ENCODE results near the gene MBNL1. TPM values are rescaled to one million over a fixed set of nuclear protein-coding genes. Genes with fewer than 3 reads are reported as not detected.
A peak's percentile ranks its signal among the peaks of the same experiment; 100 is the strongest.

The MBNL1 gene
- total and polyA plus RNA-seq, 2 of the 4 experiments (the other 2 are of a cell fraction): 127 to 664 TPM

GRCh38 chr3:152285509-152285908, 16.8 kb downstream of the MBNL1 start:
- Histone ChIP-seq H3K14ac (replicated peaks; ENCODE audit: low read depth, low read length) (no peak overlapping the region), H3K56ac (ENCODE audit: extremely low read depth, insufficient read depth, low read length) (no peak overlapping the region), H4K8ac (ENCODE audit: low read depth in 2 of 2, low read length in 2 of 2) (no peak overlapping the region), H2BK120ac (ENCODE audit: low read depth, low read length) (no peak overlapping the region), H3K23ac (ENCODE audit: low read depth, low read length) (no peak overlapping the region), H3K9me1 (ENCODE audit: insufficient read depth, low read length) (peaks cover 7% of the 10 kb centered on the region), H3K4me2 (ENCODE audit: low read depth, low read length) (no peak overlapping the region), H3K9ac (ENCODE audit: low read depth, low read length) (no peak overlapping the region), H3K27me3 (ENCODE audit: control insufficient read depth, insufficient read depth, low read length) (no peaks in the 10 kb centered on the region), H4K20me1 (ENCODE audit: insufficient read depth, low read length) (peaks cover 59% of the 10 kb centered on the region), H3K36me3 (ENCODE audit: control insufficient read depth, insufficient read depth, low read length) (no peaks in the 10 kb centered on the region; the same call in 1 of the 2 replicates), H2BK20ac (ENCODE audit: low read depth, low read length) (no peak overlapping the region), H3K4me1 (ENCODE audit: control insufficient read depth, insufficient read depth, low read length) (peaks cover 16% of the 10 kb centered on the region), H3K4ac (ENCODE audit: low read depth, low read length) (no peak overlapping the region), H2BK5ac (ENCODE audit: low read depth, low read length, poor library complexity, severe bottlenecking) (peak overlapping the region; percentile 11), H2AK9ac (replicated peaks; ENCODE audit: low read depth, low read length, poor library complexity) (no peak overlapping the region), H3K18ac (ENCODE audit: low read depth, low read length) (no peak overlapping the region), H2AK5ac (ENCODE audit: low read depth, low read length) (no peak overlapping the region), H3K4me3 (ENCODE audit: insufficient read depth, low read depth, low read length) (no peak overlapping the region), H2AFZ (replicated peaks; ENCODE audit: low read length, poor library complexity) (no peak overlapping the region), H3K27ac (ENCODE audit: insufficient read depth, low read length) (no peak overlapping the region), H4K91ac (ENCODE audit: insufficient read depth, low read depth, low read length) (no peak overlapping the region), H2BK15ac (ENCODE audit: low read depth, low read length) (no peak overlapping the region), H4K5ac (ENCODE audit: low read depth, low read length) (no peak overlapping the region), H3K79me1 (ENCODE audit: low read depth in 1 of 2, low read length in 2 of 2) (peaks cover 0 to 27% of the 10 kb centered on the region in 2 experiments; a peak in 2 of 4 replicates), H3K9me3 (ENCODE audit: control insufficient read depth, insufficient read depth, low read length) (no peaks in the 10 kb centered on the region)
- ChIA-PET CTCF (interaction anchor here (0.6 to 0.7 kb wide), 2 partner anchors 11 to 151 kb away, joined by 5 read pairs; no protein-coding TSS in a partner anchor), POLR2A (ENCODE audit: unreplicated experiment) (interaction anchor here (0.7 kb wide), 1 partner anchor 9 kb away, joined by 4 read pairs; no protein-coding TSS in a partner anchor)
- intact Hi-C loops (cut with micrococcal nuclease) (no loop called here), in situ Hi-C loops (cut with MboI; ENCODE audit: low sequenced_read_pairs) (no loop called here), dilution Hi-C loops (cut with HindIII; ENCODE audit: low sequenced_read_pairs, unreplicated experiment) (no loop called here)
- ATAC-seq (ENCODE audit: low read depth) (no peak), DNase-seq (no peak)
- TF ChIP-seq RAD21 (IDR thresholded peaks at IDR 0.05; ENCODE audit: low read length): no peak
- no peak for TF ChIP-seq NFE2L2 (IDR thresholded peaks at IDR 0.05; ENCODE audit: low read depth, low read length)
- TF ChIP-seq MXI1 (IDR thresholded peaks at IDR 0.05; ENCODE audit: borderline replicate concordance, low read depth, low read length): no peak
- TF ChIP-seq CTCF (conservative IDR thresholded peaks at IDR 0.05; ENCODE audit: low read depth, low read length): no peak
- no peak for TF ChIP-seq POLR2A (IDR thresholded peaks at IDR 0.05; ENCODE audit: low read depth, low read length)
- TF ChIP-seq RFX5 (IDR thresholded peaks at IDR 0.05; ENCODE audit: low read depth, low read length): no peak
- TF ChIP-seq FOS (IDR thresholded peaks at IDR 0.05; ENCODE audit: low read depth, low read length): no peak
- WGBS, 2 experiments (ENCODE audit: extremely low coverage in 2 of 2, insufficient read length in 1 of 2): 100% methylated on average over 1 of the region's 5 CpGs; no CpG with 5 or more reads in 1 of the 2 experiments
- BruUV-seq (replicated peaks): no TSS peak
